HG03280 (cell line): ENCODE data around the gene CDK16.

Source experiments
- ATAC-seq: cut with Tn5 transposase; IDR thresholded peaks from one replicate; pipeline ENCODE4 v1.9.1; 2021; ENCODE audit warnings: mild to moderate bottlenecking, moderate library complexity; ENCODE audit not compliant: unreplicated experiment

CDK16 gene

DNA sequence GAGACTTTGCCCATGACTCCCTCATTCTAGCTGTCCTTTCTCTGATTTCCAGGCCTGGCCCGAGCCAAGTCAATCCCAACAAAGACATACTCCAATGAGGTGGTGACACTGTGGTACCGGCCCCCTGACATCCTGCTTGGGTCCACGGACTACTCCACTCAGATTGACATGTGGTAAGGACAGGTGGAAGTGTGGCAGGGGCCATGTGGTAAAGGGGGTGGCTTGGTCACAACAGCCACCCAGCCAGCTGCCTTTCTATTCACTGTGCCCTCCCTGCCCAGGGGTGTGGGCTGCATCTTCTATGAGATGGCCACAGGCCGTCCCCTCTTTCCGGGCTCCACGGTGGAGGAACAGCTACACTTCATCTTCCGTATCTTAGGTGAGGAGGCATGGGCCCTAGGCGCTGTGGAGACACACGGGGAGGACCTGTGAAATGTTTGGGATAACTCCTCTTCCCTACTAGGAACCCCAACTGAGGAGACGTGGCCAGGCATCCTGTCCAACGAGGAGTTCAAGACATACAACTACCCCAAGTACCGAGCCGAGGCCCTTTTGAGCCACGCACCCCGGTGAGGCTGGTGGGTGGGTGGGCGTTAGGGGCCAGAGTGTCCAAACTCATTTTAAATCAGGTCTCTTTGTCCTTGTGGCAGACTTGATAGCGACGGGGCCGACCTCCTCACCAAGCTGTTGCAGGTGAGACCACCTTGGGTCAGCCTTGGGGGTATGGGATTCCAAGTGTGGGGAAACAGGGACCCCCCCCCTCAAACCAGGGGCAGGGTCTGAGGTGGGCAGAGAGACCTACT lies 8.3 kb downstream of the CDK16 start:
- no peak for ATAC-seq

DNA sequence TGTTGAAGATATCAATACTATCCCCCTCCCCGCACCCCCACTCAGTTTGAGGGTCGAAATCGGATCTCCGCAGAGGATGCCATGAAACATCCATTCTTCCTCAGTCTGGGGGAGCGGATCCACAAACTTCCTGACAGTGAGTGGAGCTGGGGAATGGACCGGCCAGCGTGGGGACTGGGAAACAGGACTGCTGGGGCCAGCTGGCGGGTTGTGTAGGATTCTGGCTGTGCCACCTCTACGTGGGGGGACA lies 8.8 kb downstream of the CDK16 start:
- no peak for ATAC-seq

DNA sequence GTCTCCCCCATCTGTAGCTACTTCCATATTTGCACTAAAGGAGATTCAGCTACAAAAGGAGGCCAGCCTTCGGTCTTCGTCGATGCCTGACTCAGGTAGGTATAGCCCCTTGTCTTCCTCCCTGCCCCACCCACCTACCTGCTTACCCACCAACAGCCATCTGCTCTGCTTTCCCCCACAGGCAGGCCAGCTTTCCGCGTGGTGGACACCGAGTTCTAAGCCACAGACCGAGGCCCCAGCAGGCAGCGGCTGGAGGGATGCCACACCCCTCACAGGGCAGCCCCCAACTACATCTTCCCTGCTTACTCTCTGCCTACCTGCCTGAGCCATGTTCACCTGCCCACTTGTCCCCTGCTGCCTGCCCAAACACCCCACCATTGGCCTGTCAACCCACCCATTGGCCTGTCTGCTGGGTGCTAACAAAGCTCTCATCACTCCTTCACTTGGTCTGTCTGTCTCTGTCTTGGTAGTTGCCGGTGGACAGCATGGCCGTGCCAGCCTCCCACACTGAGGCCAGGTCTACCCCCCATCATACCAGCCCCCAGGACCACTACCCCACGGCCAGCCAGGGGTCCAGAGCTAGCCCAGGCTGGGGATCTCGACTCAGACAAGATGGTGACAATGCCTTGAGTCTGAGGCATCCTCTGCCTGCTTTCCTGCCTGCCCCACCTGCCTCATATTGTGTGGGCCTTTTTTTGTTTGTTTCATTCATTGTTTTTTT lies 10.2 kb downstream of the CDK16 start:
- ATAC-seq: no peak

DNA sequence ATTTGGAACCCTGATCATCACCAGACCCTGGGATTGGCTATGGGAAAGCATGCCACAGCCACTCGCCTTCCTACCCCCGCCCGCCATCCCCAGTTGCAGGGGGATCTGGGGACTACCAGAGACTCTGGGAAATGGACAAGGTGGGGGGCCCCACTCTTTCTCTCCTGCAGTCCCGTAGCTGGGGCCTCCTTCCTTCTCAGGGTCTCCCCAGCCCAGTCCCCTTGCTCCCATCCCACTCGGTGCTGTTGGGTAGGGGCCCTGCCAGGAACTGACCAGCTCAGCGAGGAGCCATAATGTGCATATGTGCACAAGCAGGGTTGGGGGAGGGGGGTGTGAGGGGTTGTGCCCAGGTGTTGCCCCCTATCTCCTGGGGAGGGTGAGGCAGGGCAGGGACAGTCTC lies 10.9 kb downstream of the CDK16 start:
- no peak for ATAC-seq

DNA sequence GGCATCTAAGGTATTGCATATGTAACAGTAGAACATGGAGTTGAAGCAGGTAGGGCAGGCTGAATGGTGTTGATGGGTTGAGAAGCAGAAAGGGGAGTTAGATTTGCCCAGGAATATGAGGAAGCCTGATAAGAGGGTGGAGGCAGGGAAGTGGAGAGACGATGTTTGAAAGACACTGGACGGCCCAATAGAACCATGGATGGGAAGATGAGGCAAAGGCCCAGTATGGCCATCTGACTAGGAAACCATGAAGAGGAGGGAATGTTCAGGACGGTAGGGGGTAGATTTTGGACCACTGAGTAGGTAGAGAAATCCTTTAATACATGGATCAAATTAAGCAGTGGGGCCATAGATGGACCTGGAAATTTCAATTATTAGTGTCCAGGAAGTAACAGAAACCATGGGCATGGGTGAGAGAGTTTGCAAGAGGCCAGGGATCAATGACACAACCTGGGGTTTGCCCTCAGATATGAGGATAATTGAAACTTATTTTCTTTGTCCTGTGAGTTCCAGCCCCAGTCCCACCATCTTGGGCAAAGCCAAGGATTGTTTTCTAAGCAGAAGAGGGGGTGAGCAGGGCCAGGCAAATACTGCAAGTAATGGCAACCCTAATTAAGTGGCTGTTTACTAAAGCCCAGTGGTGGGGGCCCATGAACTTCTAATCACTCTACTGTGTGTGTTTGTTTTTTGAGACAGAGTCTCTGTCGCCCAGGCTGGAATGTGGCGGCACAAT lies 11.8 kb downstream of the CDK16 start:
- ATAC-seq: no peak

DNA sequence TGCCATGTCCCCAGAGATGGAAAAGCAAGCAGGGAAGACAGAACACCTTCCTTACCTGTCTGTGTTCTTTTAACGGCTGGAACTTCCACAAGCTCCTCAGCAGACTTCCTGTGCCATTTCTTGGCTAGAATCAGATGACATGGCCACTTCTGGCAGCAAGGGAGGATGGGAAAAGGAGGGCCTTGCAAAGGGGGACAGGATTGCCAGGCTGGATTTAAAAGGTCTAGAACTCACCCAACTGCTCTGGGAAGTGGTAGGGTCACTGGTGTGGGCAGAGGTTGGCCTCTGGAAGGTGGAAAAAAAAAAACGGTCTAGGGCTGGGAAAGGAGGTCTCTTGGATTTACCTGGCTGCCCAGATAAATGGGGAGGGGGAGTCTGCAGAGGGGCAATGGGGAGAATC lies 12.7 kb downstream of the CDK16 start:
- no peak for ATAC-seq

DNA sequence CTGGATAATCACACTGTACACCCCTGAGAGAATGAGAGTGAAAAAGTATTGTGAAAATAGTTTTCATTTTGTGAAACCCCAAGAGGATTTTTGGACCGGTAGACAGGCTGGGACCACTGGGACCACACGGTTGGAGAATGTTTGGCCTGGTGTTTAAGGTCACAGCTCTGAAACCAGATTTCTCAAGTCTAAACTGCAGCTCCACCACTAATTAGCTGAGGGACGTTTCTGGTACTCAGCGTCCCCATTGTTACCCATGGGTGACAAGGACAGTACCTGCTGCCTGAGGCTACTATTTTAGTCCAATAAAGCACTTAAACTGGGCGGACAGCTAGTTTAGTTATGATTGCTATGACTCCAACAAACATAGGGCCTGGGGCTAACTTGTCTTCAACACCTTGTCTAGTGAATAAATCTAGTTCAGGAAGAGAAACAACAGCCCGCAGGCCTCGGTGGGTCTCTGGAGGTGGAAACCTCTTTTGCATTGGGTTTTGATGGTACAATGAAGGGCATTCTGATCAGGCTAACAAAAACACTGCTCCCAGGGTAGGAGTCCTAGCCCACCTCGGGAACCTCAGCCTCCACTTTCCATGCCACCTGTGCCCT lies 13.8 kb downstream of the CDK16 start:
- no peak for ATAC-seq

DNA sequence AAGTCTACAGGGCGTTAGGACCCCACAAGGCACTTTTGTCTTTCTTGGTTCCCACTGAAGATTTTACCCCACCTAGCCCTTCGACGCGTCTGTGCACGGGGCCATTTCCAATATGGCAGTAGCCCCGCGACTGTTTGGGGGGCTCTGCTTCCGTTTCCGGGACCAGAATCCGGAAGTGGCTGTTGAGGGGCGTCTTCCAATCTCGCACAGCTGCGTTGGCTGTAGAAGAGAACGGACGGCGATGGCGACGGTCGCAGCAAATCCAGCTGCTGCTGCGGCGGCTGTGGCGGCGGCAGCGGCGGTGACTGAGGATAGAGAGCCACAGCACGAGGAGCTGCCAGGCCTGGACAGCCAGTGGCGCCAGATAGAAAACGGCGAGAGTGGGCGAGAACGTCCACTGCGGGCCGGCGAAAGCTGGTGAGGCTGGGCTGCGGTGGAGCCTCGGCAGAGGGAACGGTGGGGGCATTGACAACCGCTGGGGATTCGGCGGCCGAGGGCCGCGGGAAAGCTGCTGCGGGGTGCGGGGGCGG lies 14.4 kb downstream of the CDK16 start, which contains the start of gene USP11:
Gene USP11, plus strand, starts transcription at position 207 of the 530 bp plus-strand sequence. Its CDS starts 35 bp downstream, at position 242.
- peak; percentile 20 for ATAC-seq

DNA sequence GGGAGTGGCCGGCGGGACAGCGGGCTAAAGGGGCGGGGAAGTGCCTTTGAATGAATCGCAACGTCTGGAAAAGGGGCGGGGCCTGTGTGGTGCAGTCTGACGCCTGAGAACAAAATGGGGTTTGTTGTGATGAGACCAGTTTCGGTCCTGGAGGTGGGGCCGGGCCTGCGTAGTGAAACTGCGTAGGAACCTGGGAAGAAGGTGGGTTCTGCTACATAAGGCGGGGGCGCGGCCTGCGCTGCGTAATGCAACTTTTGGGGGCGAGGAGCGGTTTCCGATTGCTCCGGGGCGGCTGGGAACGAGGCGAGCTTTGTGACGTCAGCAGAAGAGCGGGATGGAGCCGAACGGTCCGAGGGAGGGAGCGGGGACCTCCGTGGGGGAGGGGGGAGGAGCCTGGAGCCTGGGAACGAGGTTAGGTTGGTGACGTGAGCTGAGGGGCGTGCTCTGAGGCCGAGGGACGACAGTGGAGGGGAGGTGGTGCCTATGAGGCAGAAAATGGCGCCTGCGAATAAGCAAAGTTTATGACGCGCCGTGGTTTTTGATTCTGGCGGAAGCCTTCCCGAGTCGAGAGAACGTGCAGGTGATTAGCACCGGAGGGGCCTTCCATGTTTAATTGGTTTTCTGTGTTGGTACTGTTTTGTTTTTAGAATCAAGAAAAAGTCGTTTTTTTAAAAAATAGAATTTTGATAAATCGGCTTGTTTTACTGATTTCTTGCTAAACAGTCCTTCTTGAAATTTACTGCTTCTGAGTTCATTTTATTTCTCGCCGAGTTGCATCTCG lies 15.0 kb downstream of the CDK16 start:
- peak; percentile 83 for ATAC-seq

DNA sequence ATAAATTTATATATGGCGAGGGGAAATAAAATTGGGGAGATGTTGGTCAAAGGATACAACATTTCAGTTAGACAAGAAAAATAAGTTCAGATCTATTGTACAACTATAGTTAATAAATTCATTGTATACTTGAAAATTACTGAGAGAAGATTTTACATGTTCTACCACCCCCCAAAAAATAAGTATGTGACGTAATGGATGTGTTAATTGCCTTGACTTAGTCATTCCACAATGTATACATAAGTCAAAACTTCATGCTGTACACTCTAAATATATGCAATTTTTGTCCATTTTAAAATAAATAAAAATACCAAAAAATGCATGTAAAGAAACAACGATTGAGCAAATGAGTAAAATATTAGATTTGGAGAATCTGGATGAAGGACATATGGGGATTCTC lies 16.1 kb downstream of the CDK16 start:
- no peak for ATAC-seq

DNA sequence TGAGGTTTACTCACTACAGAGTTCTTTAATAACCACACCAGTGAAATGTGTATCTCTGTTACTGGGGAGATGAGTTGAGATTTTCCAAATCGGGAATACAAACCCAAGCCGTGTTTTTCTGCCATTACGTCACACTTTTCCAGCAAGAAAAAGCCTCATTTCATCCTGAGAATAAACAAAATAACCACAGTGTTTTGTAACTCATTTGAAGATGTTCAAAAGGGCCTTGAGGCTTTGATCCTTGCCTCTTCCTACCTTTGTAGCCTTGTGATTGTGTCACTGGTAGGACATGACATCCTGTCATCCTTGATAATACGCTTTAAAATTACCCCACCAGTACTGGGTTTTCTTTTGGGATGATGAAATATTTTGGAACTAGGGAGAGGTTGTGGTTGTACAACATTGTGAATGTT lies 17.2 kb downstream of the CDK16 start:
- no peak for ATAC-seq

DNA sequence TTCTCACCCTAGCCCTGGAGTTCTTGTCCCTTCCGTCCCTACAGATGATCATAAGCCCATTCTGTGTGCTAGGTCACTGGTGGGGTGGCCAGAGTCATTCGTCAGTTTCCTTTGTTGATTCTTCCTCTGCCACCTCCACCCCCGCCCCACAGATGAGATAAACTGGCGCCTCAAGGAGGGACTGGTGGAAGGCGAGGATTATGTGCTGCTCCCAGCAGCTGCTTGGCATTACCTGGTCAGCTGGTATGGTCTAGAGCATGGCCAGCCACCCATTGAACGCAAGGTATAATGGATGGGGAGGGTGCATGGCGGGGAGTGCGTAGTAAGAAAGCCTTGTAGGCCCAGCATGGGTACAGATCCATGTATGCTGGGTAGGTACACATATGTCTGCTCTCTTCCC lies 20.7 kb downstream of the CDK16 start:
- ATAC-seq: no peak

DNA sequence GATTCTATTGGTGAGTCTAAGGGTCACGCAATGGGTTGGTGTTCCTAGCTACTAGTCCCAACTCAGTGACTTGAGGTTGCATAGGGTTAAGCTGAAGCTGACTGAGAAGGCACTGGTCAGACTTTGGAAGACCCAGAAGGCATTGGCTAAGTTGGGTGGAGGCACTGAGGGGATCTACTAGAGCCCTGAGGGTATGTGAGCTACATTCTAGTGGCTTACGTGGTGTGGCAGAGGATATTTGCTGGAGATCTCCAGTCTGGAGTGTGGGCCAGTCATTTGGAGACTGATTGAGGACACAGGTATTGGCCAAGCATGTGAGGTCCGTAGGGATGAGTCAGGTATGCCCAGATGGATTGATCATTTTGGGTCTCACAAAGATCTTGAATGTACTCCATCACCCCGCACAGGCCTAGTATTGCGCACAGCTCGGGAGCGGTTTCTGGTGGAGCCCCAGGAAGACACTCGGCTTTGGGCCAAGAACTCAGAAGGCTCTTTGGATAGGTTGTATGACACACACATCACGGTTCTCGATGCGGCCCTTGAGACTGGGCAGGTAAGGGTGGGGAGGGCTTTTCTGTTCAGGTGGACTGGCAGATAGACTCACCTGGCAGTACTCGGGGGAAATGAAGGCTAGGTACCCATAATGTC lies 21.5 kb downstream of the CDK16 start:
- no peak for ATAC-seq

DNA sequence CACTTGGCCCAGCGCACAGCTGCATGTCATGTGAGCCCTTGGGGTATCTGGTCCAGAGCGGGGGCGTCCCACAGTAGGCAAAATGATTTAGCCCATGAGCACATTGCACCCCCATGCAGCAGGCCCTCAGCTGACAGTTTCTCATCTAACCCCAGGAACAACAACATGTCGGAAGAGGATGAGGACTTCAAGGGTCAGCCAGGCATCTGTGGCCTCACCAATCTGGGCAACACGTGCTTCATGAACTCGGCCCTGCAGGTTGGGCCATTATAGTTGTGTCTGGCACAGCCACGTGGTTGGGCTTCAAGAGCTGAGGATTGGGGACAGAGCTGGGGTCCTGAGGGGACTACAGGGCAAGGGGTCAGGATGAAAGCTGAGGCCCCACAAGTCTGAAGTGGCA lies 22.1 kb downstream of the CDK16 start:
- ATAC-seq: no peak

DNA sequence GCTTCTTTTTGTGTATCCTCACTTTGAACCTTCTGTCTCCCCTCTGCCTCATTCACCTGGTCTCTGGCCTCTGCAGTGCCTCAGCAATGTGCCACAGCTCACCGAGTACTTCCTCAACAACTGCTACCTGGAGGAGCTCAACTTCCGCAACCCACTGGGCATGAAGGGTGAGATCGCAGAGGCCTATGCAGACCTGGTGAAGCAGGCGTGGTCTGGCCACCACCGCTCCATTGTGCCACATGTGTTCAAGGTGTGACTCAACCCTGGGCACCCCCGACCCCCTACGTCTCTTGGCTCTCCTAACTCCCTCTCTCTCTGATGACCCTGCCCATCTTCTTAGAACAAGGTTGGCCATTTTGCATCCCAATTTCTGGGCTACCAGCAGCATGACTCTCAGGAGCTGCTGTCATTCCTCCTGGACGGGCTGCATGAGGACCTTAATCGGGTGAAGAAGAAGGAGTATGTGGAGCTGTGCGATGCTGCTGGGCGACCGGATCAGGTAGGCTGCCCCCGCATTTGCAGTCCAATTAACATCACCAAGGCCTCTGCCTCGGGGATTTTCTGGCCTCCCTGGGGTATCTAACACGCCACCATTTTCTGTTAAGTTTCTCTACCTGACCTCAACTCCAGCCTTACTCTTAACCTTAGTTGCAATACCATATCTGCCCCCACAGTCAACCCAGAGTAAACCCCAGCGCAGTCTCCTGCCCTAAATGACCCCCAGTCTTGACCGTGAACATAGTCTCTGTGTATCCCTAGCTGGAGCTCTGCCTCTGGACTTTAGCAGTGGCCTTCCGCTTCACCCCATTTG lies 22.9 kb downstream of the CDK16 start:
- no peak for ATAC-seq

DNA sequence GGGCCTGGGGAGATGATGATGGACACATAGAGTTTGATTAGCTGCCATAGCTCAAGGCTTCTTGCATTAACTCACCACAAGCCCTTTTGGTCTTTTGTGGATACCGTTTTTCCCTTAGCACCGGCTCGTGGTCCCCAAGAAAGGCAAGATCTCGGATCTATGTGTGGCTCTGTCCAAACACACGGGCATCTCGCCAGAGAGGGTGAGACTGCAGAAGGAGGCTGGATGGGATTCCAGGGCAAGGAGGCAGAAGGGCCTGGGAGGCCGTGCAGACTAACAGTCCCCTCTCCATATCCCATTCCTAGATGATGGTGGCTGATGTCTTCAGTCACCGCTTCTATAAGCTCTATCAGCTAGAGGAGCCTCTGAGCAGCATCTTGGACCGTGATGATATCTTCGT lies 23.8 kb downstream of the CDK16 start:
- no peak for ATAC-seq

DNA sequence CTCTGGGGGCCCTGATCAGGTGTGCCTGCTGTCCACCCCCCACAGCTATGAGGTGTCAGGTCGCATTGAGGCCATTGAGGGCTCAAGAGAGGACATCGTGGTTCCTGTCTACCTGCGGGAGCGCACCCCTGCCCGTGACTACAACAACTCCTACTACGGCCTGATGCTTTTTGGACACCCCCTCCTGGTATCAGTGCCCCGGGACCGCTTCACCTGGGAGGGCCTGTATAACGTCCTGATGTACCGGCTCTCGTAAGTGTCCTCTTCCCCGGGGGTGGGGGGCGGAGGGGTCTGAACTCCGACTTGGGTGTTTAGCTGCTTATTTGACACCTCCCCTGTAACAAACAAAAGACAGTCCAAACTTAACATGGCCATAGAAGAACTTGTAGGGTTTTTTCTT lies 24.9 kb downstream of the CDK16 start:
- ATAC-seq: no peak

DNA sequence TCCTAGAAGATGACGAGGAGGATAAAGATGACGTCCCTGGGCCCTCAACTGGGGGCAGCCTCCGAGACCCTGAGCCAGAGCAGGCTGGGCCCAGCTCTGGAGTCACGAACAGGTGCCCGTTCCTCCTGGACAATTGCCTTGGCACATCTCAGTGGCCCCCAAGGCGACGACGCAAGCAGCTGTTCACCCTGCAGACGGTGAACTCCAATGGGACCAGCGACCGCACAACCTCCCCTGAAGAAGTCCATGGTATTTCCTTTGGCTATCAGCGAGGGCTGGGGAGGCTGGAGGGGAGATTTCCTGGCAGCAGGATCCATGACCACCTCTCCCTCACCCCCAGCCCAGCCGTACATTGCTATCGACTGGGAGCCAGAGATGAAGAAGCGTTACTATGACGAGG lies 26.2 kb downstream of the CDK16 start:
- no peak for ATAC-seq

DNA sequence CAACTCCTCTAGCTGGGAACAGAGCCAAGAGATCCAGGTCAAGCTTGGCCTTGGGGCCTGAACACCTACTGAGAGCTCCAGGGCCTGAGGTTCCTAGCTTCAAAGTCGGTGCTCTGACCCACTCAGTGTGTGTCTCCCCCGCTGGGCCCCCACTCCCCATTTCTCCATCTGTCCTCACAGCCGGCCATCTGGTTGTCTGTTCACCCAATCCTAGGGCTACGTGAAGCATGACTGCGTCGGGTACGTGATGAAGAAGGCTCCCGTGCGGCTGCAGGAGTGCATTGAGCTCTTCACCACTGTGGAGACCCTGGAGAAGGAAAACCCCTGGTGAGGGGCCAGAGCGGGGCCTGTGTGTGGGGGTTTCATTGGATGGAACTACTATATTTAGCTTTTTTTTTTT lies 26.7 kb downstream of the CDK16 start:
- ATAC-seq: no peak
